ENCODE measurements around the gene EXOSC3. TPM values are rescaled to one million over a fixed set of nuclear protein-coding genes. Genes with fewer than 3 reads are reported as not detected.

Gene EXOSC3
- total and polyA plus RNA-seq, 2 of the 13 experiments (the other 11 are each of a cell fraction or from before 2014, with no cell fraction given) = 17.5 to 68.7 TPM

GRCh38 chr9:37790096-37790495 lies 5.2 kb upstream of the EXOSC3 start:
- Histone ChIP-seq H3K4me2 (ENCODE audit: low read depth, low read length) (no peak overlapping the region), H3K79me2 (ENCODE audit: insufficient read depth, low read length) (no peaks in the 10 kb centered on the region), H3K27ac (ENCODE audit: extremely low read length, insufficient read depth, low read length) (no peak overlapping the region), H3K4me1 (ENCODE audit: insufficient read depth, low read length) (peaks cover 17% of the 10 kb centered on the region), H4K20me1 (ENCODE audit: insufficient read depth, low read length) (no peaks in the 10 kb centered on the region), H3K27me3 (ENCODE audit: control insufficient read depth in 1 of 2, insufficient read depth in 2 of 2, low read length in 2 of 2) (no peaks in the 10 kb centered on the region), H3K4me3 (replicated peaks in 1 of 3; ENCODE audit: insufficient read depth in 1 of 3, low read depth in 2 of 3, low read length in 3 of 3) (no peak overlapping the region), H3K9me3 (ENCODE audit: low read length) (no peaks in the 10 kb centered on the region), H3K36me3 (replicated peaks in 1 of 2; ENCODE audit: control insufficient read depth in 1 of 2, insufficient read depth in 2 of 2, low read length in 2 of 2) (no peaks in the 10 kb centered on the region), H2AFZ (ENCODE audit: low read length) (no peak overlapping the region), H3K9ac (ENCODE audit: insufficient read depth, low read depth, low read length) (no peak overlapping the region)
- BruUV-seq (replicated peaks) = no TSS peak
- no peak for ATAC-seq
- TF ChIP-seq ZNF33B (CRISPR knock-in tag; IDR thresholded peaks at IDR 0.05) = no peak
- TF ChIP-seq HOXA7 (CRISPR knock-in tag; IDR thresholded peaks at IDR 0.05) = no peak
- TF ChIP-seq ZNF556 (CRISPR knock-in tag; IDR thresholded peaks at IDR 0.05; ENCODE audit: borderline replicate concordance) = no peak
- no peak for TF ChIP-seq REL (CRISPR knock-in tag; conservative IDR thresholded peaks at IDR 0.05)
- TF ChIP-seq ZNF180 (CRISPR knock-in tag; IDR thresholded peaks at IDR 0.05; ENCODE audit: borderline replicate concordance, low read depth) = no peak
- no peak for TF ChIP-seq KLF13 (CRISPR knock-in tag; IDR thresholded peaks at IDR 0.05)
- TF ChIP-seq ZNF503 (CRISPR knock-in tag; IDR thresholded peaks at IDR 0.05) = no peak
- TF ChIP-seq NFE2L2 (IDR thresholded peaks at IDR 0.05; ENCODE audit: low read length) = no peak
- no peak for TF ChIP-seq HNF1B (CRISPR knock-in tag; IDR thresholded peaks at IDR 0.05)
- no peak for TF ChIP-seq ZNF530 (CRISPR knock-in tag; IDR thresholded peaks at IDR 0.05; ENCODE audit: low read depth)
- TF ChIP-seq ZNF446 (CRISPR knock-in tag; IDR thresholded peaks at IDR 0.05) = no peak
- TF ChIP-seq MED1 (CRISPR knock-in tag; IDR thresholded peaks at IDR 0.05) = no peak
- no peak for TF ChIP-seq THAP8 (CRISPR knock-in tag; IDR thresholded peaks at IDR 0.05; ENCODE audit: borderline replicate concordance)
- TF ChIP-seq ISL2 (CRISPR knock-in tag; IDR thresholded peaks at IDR 0.05) = no peak
- TF ChIP-seq KDM6A (CRISPR knock-in tag; IDR thresholded peaks at IDR 0.05; ENCODE audit: low read depth) = no peak
- TF ChIP-seq HOXA9 (CRISPR knock-in tag; IDR thresholded peaks at IDR 0.05; ENCODE audit: borderline replicate concordance) = no peak
- no peak for TF ChIP-seq CEBPB (IDR thresholded peaks at IDR 0.05; ENCODE audit: borderline replicate concordance, low read depth, low read length)
- no peak for TF ChIP-seq ZNF747 (CRISPR knock-in tag; IDR thresholded peaks at IDR 0.05; ENCODE audit: borderline replicate concordance)
- TF ChIP-seq ZNF605 (CRISPR knock-in tag; IDR thresholded peaks at IDR 0.05) = no peak
- no peak for TF ChIP-seq ZFAT (CRISPR knock-in tag; conservative IDR thresholded peaks at IDR 0.05)
- FAIRE-seq = no peak
- in situ Hi-C loops (cut with HindIII; ENCODE audit: extremely low pct_ligation_motif_present, low pct_unique_long_range_greater_than_20kb) = loop anchor here (5.0 to 10.0 kb wide), 2 partner anchors 52 to 305 kb away; partner anchors contain the start of gene POLR1E
- WGBS (ENCODE audit: low lambda C conversion rate) = 94% methylated on average over 2 of the region's 2 CpGs
- CTCF ChIA-PET (ENCODE audit: low intra/inter-chr PET ratio, low total read pairs) = no interaction called here
- DNase-seq (ENCODE audit: low spot score) = no peak
- intact Hi-C loops (cut with micrococcal nuclease; ENCODE audit: unreplicated experiment) = no loop called here
- POLR2A ChIA-PET = no interaction called here
